WTC11 (cell line): ENCODE measurements around the gene NFU1. TPM values are rescaled to one million over a fixed set of nuclear protein-coding genes. Genes with fewer than 3 reads are reported as not detected.

Experiments used
- ATAC-seq: fragments of 200-7000 bp; cut with Tn5 transposase; 2 replicates; pipeline ENCODE4 v1.10.0; 2021; ENCODE audit warnings: mild to moderate bottlenecking, moderate library complexity
- CTCF ChIA-PET: fragments of 300-600 bp; sonication (Branson Sonifier 250); formaldehyde crosslinking; loops from one replicate; lab custom pipeline; 2021; ENCODE audit warnings: antibody characterized with exemption; lab: Charles Lee
- POLR2A ChIA-PET: fragments of 350-600 bp; sonication (Branson Sonifier 250); formaldehyde crosslinking; loops from one replicate; lab custom pipeline; 2021; ENCODE audit warnings: antibody characterized with exemption; lab: Charles Lee
- DNase-seq: peaks from one replicate; pipeline ENCODE4 v3.0.0; 2021; ENCODE audit warnings: low spot score
- H3K27ac Mint-ChIP-seq: 2 replicates; pipeline ENCODE4 v1.8.0; 2021; ENCODE audit warnings: mixed read lengths
- H3K27me3 Mint-ChIP-seq: 2 replicates; pipeline ENCODE4 v1.8.0; 2021; ENCODE audit warnings: low read depth, mild to moderate bottlenecking, moderate library complexity, mixed read lengths
- H3K36me3 Mint-ChIP-seq: 2 replicates; pipeline ENCODE4 v1.8.0; 2021; ENCODE audit warnings: mixed read lengths
- H3K4me1 Mint-ChIP-seq: 2 replicates; pipeline ENCODE4 v1.8.0; 2022; ENCODE audit warnings: mixed read lengths
- H3K4me3 Mint-ChIP-seq: 2 replicates; pipeline ENCODE4 v1.8.0; 2021; ENCODE audit warnings: mild to moderate bottlenecking, moderate library complexity, mixed read lengths
- H3K9me3 Mint-ChIP-seq: 2 replicates; pipeline ENCODE4 v1.8.0; 2021; ENCODE audit warnings: mixed read lengths
- AR ChIP-seq: fragments of 250-450 bp; sonication (Bioruptor Pico); IDR thresholded peaks from 2 replicates; pipeline ENCODE4 v1.9.0; 2021; ENCODE audit warnings: mild to moderate bottlenecking
- ATF3 ChIP-seq: sonication (generic); formaldehyde crosslinking; conservative IDR thresholded peaks from 2 replicates; pipeline ENCODE4 v1.8.1; 2022; ENCODE audit warnings: mild to moderate bottlenecking, missing genetic modification reagents
- CDX4 ChIP-seq: fragments of 250-450 bp; sonication (Bioruptor Pico); IDR thresholded peaks from 2 replicates; pipeline ENCODE4 v1.9.0; 2021; ENCODE audit warnings: moderate library complexity, mild to moderate bottlenecking, inconsistent platforms, borderline replicate concordance
- CTCF ChIP-seq: fragments of 200-600 bp; IDR thresholded peaks from 2 replicates; pipeline ENCODE4 v1.8.0; 2022; ENCODE audit warnings: antibody characterized with exemption
- EMX1 ChIP-seq: fragments of 250-450 bp; sonication (Bioruptor Pico); IDR thresholded peaks from 2 replicates; pipeline ENCODE4 v1.8.0; 2021; ENCODE audit warnings: mild to moderate bottlenecking
- ETV6 ChIP-seq: sonication (generic); formaldehyde crosslinking; IDR thresholded peaks from 2 replicates; pipeline ENCODE4 v1.8.1; 2022; ENCODE audit warnings: mild to moderate bottlenecking, missing genetic modification reagents
- FOXJ3 ChIP-seq: sonication (generic); formaldehyde crosslinking; IDR thresholded peaks from 2 replicates; pipeline ENCODE4 v1.9.0; 2021; ENCODE audit warnings: missing genetic modification reagents, mild to moderate bottlenecking, borderline replicate concordance
- FOXP4 ChIP-seq: sonication (generic); formaldehyde crosslinking; IDR thresholded peaks from 2 replicates; pipeline ENCODE4 v1.8.0; 2022; ENCODE audit warnings: mild to moderate bottlenecking, missing genetic modification reagents
- GTF2I ChIP-seq: fragments of 250-450 bp; sonication (Bioruptor Pico); conservative IDR thresholded peaks from 2 replicates; pipeline ENCODE4 v1.4.0; 2021; ENCODE audit warnings: mild to moderate bottlenecking
- IRF1 ChIP-seq: sonication (generic); formaldehyde crosslinking; IDR thresholded peaks from 2 replicates; pipeline ENCODE4 v1.8.0; 2023; ENCODE audit warnings: missing genetic modification reagents
- JAZF1 ChIP-seq: fragments of 250-450 bp; sonication (Bioruptor Pico); IDR thresholded peaks from 2 replicates; pipeline ENCODE4 v1.9.0; 2021; ENCODE audit warnings: moderate library complexity, mild to moderate bottlenecking, inconsistent platforms
- KAT7 ChIP-seq: sonication (generic); formaldehyde crosslinking; IDR thresholded peaks from 2 replicates; pipeline ENCODE4 v1.8.1; 2023; ENCODE audit warnings: missing genetic modification reagents, mild to moderate bottlenecking, borderline replicate concordance
- MLX ChIP-seq: sonication (generic); formaldehyde crosslinking; IDR thresholded peaks from 2 replicates; pipeline ENCODE4 v1.8.1; 2023; ENCODE audit warnings: mild to moderate bottlenecking, missing genetic modification reagents, moderate library complexity
- NFATC4 ChIP-seq: fragments of 250-450 bp; sonication (Bioruptor Pico); IDR thresholded peaks from 2 replicates; pipeline ENCODE4 v1.9.0; 2021; ENCODE audit warnings: mild to moderate bottlenecking
- PREB ChIP-seq: sonication (generic); formaldehyde crosslinking; IDR thresholded peaks from 2 replicates; pipeline ENCODE4 v1.8.1; 2022; ENCODE audit warnings: mild to moderate bottlenecking, missing genetic modification reagents, moderate library complexity, borderline replicate concordance
- SMAD3 ChIP-seq: sonication (generic); formaldehyde crosslinking; IDR thresholded peaks from 2 replicates; pipeline ENCODE4 v1.8.0; 2022; ENCODE audit warnings: missing genetic modification reagents, mild to moderate bottlenecking, borderline replicate concordance
- SMAD4 ChIP-seq: sonication (generic); formaldehyde crosslinking; IDR thresholded peaks from 2 replicates; pipeline ENCODE4 v1.8.0; 2022; ENCODE audit warnings: mild to moderate bottlenecking, missing genetic modification reagents
- TCF7 ChIP-seq: sonication (generic); formaldehyde crosslinking; IDR thresholded peaks from 2 replicates; pipeline ENCODE4 v1.8.0; 2022; ENCODE audit warnings: mild to moderate bottlenecking, low read depth, missing genetic modification reagents, moderate library complexity
- ZNF138 ChIP-seq: sonication (generic); formaldehyde crosslinking; conservative IDR thresholded peaks from 2 replicates; pipeline ENCODE4 v1.8.1; 2022; ENCODE audit warnings: mild to moderate bottlenecking, moderate library complexity, missing genetic modification reagents
- ZNF219 ChIP-seq: sonication (generic); formaldehyde crosslinking; IDR thresholded peaks from 2 replicates; pipeline ENCODE4 v1.8.0; 2023; ENCODE audit warnings: missing genetic modification reagents, mild to moderate bottlenecking, borderline replicate concordance
- ZNF423 ChIP-seq: fragments of 250-450 bp; sonication (Bioruptor Pico); IDR thresholded peaks from 2 replicates; pipeline ENCODE4 v2.1.2; 2022; ENCODE audit warnings: mild to moderate bottlenecking, moderate library complexity
- ZNF671 ChIP-seq: fragments of 250-450 bp; sonication (Bioruptor Pico); IDR thresholded peaks from 2 replicates; pipeline ENCODE4 v1.8.0; 2021; ENCODE audit warnings: mild to moderate bottlenecking
- ZSCAN18 ChIP-seq: fragments of 250-450 bp; sonication (Bioruptor Pico); IDR thresholded peaks from 2 replicates; pipeline ENCODE4 v2.1.2; 2022; ENCODE audit warnings: mild to moderate bottlenecking, moderate library complexity
- total RNA-seq: library from RNA; stranded (reverse); gene quantifications from 3 replicates; pipeline ENCODE4 v1.2.3, GENCODE V29; 2021

Gene NFU1
- total RNA-seq, 1 experiment from 2014 or later, result 39.3 TPM

- CTCF ChIA-PET, result interaction anchor here (1.2 to 3.3 kb wide), 4 partner anchors 11 to 338 kb away, joined by 3 to 30 read pairs (median 4); partner anchors contain the start of gene NFU1
- H3K4me3 Mint-ChIP-seq, result peak within 1 kb of the TSS; percentile 92
- H3K9me3 Mint-ChIP-seq, result no peaks in the 10 kb centered on the region
- H3K4me1 Mint-ChIP-seq, result peaks cover 40% of the 10 kb centered on the region
- DNase-seq, result peak; percentile 90
- H3K36me3 Mint-ChIP-seq, result no peaks in the 10 kb centered on the region
- H3K27ac Mint-ChIP-seq, result peak within 1 kb of the TSS; percentile 98
- ATAC-seq, result peak; percentile 94
- H3K27me3 Mint-ChIP-seq, result peaks cover 9% of the 10 kb centered on the region
- POLR2A ChIA-PET, result interaction anchor here (0.6 to 1.6 kb wide), 2 partner anchors 11 to 50 kb away, joined by 5 to 9 read pairs; partner anchors contain the start of gene NFU1
- TF ChIP-seq FOXP4 (CRISPR knock-in tag) (peak; percentile 83), TCF7 (no peak), SMAD3 (CRISPR knock-in tag) (peak; percentile 52; the same call in 1 of the 2 replicates), ATF3 (no peak), KAT7 (CRISPR knock-in tag) (peak; percentile 62; the same call in 1 of the 2 replicates), ZNF219 (CRISPR knock-in tag) (0 out of 2 replicates have a peak, but pooled peaks have one; percentile 14), JAZF1 (CRISPR knock-in tag) (no peak), ETV6 (CRISPR knock-in tag) (peak; percentile 92), ZSCAN18 (CRISPR knock-in tag) (no peak), ZNF671 (CRISPR knock-in tag) (no peak), ZNF423 (CRISPR knock-in tag) (no peak), EMX1 (CRISPR knock-in tag) (no peak), CTCF (no peak), GTF2I (CRISPR knock-in tag) (no peak), MLX (CRISPR knock-in tag) (no peak), ZNF138 (CRISPR knock-in tag) (no peak; the same call in 1 of the 2 replicates), NFATC4 (no peak), IRF1 (CRISPR knock-in tag) (0 out of 2 replicates have a peak, but pooled peaks have one; percentile 75), SMAD4 (CRISPR knock-in tag) (0 out of 2 replicates have a peak, but pooled peaks have one; percentile 57), CDX4 (CRISPR knock-in tag) (no peak), FOXJ3 (no peak), PREB (CRISPR knock-in tag) (no peak; the same call in 1 of the 2 replicates), AR (no peak)
Observed at GRCh38 chr2:69386789-69387734, 50.2 kb downstream of the NFU1 start, which contains the start of gene GFPT1. Gene GFPT1, minus strand, starts transcription at chr2:69387227. Its CDS starts 156 bp downstream, at chr2:69387071.
